Uterine smooth muscle cell (primary cell): ENCODE results near the gene SPPL2B. TPM values are rescaled to one million over a fixed set of nuclear protein-coding genes. Genes with fewer than 3 reads are reported as not detected.

ENCODE experiments used
- total RNA-seq: library from RNA; depleted of rRNA; stranded (reverse); fragments of >200 nt; gene quantifications from 2 replicates; pipeline ENCODE4 v1.2.3, GENCODE V29; 2014

Gene SPPL2B
- total RNA-seq, result 38.5 and 39.9 TPM in 2 replicates

GRCh38 chr19:2328401-2329148 is at the start of gene SPPL2B, which contains the start of gene LSM7:
Gene SPPL2B, plus strand, starts transcription at chr19:2328684. Its CDS starts 26 bp downstream, at chr19:2328710.
Gene LSM7, minus strand, starts transcription at chr19:2328586. Its CDS starts 20 bp downstream, at chr19:2328566.

DNA sequence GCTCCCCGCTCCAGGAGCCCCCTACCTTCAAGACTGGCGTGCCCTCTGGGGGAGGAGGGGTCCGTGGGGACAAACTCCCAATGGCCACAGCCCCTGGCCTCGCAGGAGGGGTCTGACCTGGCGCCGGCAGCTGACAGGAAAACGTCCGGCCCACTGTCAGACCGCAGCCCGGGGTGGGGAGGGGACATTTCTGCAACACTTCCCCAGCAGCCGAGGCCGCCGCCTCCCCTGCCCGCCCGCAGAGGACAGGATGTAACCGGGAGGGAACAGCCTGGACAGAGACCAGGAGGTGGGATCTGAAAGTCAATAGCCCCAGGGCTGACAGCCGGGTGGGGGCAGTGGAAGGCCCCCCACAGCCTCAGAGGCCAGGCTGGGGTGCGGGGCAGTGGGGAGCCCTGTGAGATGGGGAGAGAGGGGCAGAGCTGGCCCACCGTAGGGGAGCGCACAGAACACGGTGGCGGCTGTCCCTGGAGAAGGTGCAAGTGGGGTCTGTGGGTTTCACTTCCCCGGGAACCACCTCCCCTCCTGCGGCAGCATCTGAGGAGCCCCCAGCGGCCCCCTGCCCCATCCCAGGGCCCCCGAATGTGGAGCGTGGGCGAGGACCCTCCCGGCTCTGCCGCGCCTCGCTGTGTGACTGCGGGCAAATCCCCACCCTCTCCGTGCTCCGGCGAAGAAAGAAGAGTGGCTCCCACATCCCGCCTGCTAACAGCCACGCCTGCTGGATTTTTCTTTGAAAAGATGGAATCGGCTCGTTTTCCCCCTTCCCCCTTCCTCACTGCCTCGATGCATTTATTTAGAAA is 46.2 kb upstream of the SPPL2B start, which contains the start of gene PEAK3:
Gene PEAK3, minus strand, starts transcription at position 114 of the 800 bp plus-strand sequence. CDS start 1,244 bp downstream, outside the sequence.

DNA sequence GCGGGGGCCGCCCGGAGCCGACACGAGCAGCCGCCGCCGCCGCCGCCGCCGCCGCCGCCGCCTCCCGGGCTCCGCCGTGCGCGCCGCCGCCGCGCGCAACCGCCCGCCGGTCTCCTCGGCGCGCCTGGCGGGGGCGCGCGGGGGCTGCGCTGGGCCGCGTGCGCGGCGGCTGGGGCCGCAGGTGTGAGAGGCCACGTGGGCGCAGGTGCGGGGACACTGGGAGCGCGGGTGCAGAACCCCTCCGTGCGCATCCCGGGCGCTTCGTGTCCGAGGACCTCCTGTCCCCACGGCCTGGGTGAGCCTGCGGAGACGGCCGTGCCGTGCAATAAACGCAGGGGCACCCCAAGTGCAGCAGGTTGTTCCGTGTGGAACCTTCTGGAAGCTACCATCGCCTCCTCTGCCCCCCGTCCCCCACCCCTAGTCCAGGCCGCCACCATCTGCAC is 20.3 kb upstream of the SPPL2B start, which contains the start of gene LINGO3:
Gene LINGO3, minus strand, starts transcription at position 41 of the 443 bp plus-strand sequence. CDS start 16,378 bp downstream, outside the sequence.

GRCh38 chr19:2359992-2360685 is 31.7 kb downstream of the SPPL2B start, which contains the start of gene TMPRSS9:
Gene TMPRSS9, plus strand, starts transcription at chr19:2360265. Its CDS starts 29,521 bp downstream, at chr19:2389786.

Other genes with a start within 250 kb of the SPPL2B start
- 33.5 and 36.7 TPM in 2 replicates for gene MOB3A, start 232.4 kb upstream of the SPPL2B start, total RNA-seq
- gene IZUMO4, start 231.8 kb upstream of the SPPL2B start, total RNA-seq, result 0.89 and 2.1 TPM in 2 replicates
- gene AP3D1, start 177.1 kb upstream of the SPPL2B start, total RNA-seq, result 109 and 150 TPM in 2 replicates
- 5.4 and 9.4 TPM in 2 replicates for gene DOT1L, start 164.8 kb upstream of the SPPL2B start, total RNA-seq
- gene PLEKHJ1, start 92.4 kb upstream of the SPPL2B start, total RNA-seq, result 61.1 and 68.4 TPM in 2 replicates
- gene SF3A2, start 91.9 kb upstream of the SPPL2B start, total RNA-seq, result 31.4 and 40.7 TPM in 2 replicates
- 0.66 and 1.6 TPM in 2 replicates for gene AMH, start 79.4 kb upstream of the SPPL2B start, total RNA-seq
- gene JSRP1, start 72.3 kb upstream of the SPPL2B start, total RNA-seq, result not detected in 2 replicates
- not detected in 2 replicates for gene PEAK3, start 46.5 kb upstream of the SPPL2B start, total RNA-seq
- gene LINGO3, start 20.5 kb upstream of the SPPL2B start, total RNA-seq, result under 0.01 TPM in 1 of 2 replicates, not detected in the other
- gene LSM7, start 98 bp upstream of the SPPL2B start, total RNA-seq, result 115 and 162 TPM in 2 replicates
- not detected in 2 replicates for gene TMPRSS9, start 31.6 kb downstream of the SPPL2B start, total RNA-seq
- gene TIMM13, start 98.9 kb downstream of the SPPL2B start, total RNA-seq, result 36.2 and 46.6 TPM in 2 replicates
- gene LMNB2, start 128.3 kb downstream of the SPPL2B start, total RNA-seq, result 100 and 208 TPM in 2 replicates
- gene GADD45B, start 147.4 kb downstream of the SPPL2B start, total RNA-seq, result 22.2 and 31.1 TPM in 2 replicates